Left ventricle myocardium inferior (tissue), 1 donor: Measurements from ENCODE around the gene CSMD2. TPM values are rescaled to one million over a fixed set of nuclear protein-coding genes. Genes with fewer than 3 reads are reported as not detected.
A peak's percentile ranks its signal among the peaks of the same experiment; 100 is the strongest.

ENCODE experiments used
- DNase-seq: peaks from one replicate; pipeline ENCODE4 v3.0.0-alpha.2; 2020
- H3K27ac ChIP-seq: fragments of 200-600 bp; replicated peaks from 2 replicates; pipeline ENCODE4 v1.8.0; 2021
- H3K27me3 ChIP-seq: fragments of 200-600 bp; 2 replicates; pipeline ENCODE4 v1.8.0; 2021; ENCODE audit warnings: low read depth
- H3K36me3 ChIP-seq: fragments of 200-600 bp; 2 replicates; pipeline ENCODE4 v1.8.0; 2021
- H3K4me1 ChIP-seq: fragments of 200-600 bp; 2 replicates; pipeline ENCODE4 v1.8.0; 2021
- H3K4me3 ChIP-seq: fragments of 200-600 bp; 2 replicates; pipeline ENCODE4 v1.8.0; 2021; ENCODE audit warnings: mild to moderate bottlenecking, moderate library complexity
- H3K9me3 ChIP-seq: fragments of 200-600 bp; replicated peaks from 2 replicates; pipeline ENCODE4 v1.8.0; 2021
- CTCF ChIP-seq: fragments of 200-600 bp; IDR thresholded peaks from 2 replicates; pipeline ENCODE4 v1.8.0; 2021; ENCODE audit warnings: antibody characterized with exemption, mild to moderate bottlenecking, borderline replicate concordance
- intact Hi-C: fragments of 100-400 bp; cut with micrococcal nuclease; formaldehyde crosslinking; loops from one replicate; pipeline ENCODE4 v1.11.0; 2022
- total RNA-seq: library from RNA; stranded (reverse); fragmentation: NEBNext Ultra II Directional; extraction: Animal tissue kit (Norgen Biotek cat#: 25700); gene quantifications from one replicate; pipeline ENCODE4 v1.2.1, GENCODE V29; 2021
- donor health status: DM: no; HTN: yes; CAD: no; lungs with severe emphysema.

Gene CSMD2
- total RNA-seq, 1 donor from 2014 or later, result 0.14 TPM

GRCh38 chr1:34122080-34122932, 42.7 kb downstream of the CSMD2 start:
- no peaks in the 10 kb centered on the region for H3K4me1 ChIP-seq
- peaks cover 40% of the 10 kb centered on the region for H3K27me3 ChIP-seq
- H3K4me3 ChIP-seq, result no peak overlapping the region
- no peak for DNase-seq
- no peaks in the 10 kb centered on the region for H3K36me3 ChIP-seq
- TF ChIP-seq CTCF, result no peak
- H3K27ac ChIP-seq, result no peak overlapping the region
- intact Hi-C loops, result no loop called here
- H3K9me3 ChIP-seq, result peaks cover 19% of the 10 kb centered on the region

- Histone ChIP-seq H3K9me3 (peaks cover 52% of the 10 kb centered on the region), H3K4me1 (no peaks in the 10 kb centered on the region), H3K36me3 (no peaks in the 10 kb centered on the region), H3K27me3 (no peaks in the 10 kb centered on the region), H3K27ac (no peak overlapping the region), H3K4me3 (no peak overlapping the region)
- intact Hi-C loops, result no loop called here
- DNase-seq, result no peak
- TF ChIP-seq CTCF, result no peak
Observed at GRCh38 chr1:34115233-34115632, 49.8 kb downstream of the CSMD2 start.

- intact Hi-C loops, result no loop called here
- no peaks in the 10 kb centered on the region for H3K4me1 ChIP-seq
- no peaks in the 10 kb centered on the region for H3K36me3 ChIP-seq
Observed at GRCh38 chr1:34113887-34114286, 51.1 kb downstream of the CSMD2 start.

GRCh38 chr1:34113362-34113761, 51.7 kb downstream of the CSMD2 start:
- no peak for DNase-seq
- Histone ChIP-seq H3K36me3 (no peaks in the 10 kb centered on the region), H3K27me3 (peaks cover 6% of the 10 kb centered on the region), H3K4me1 (no peaks in the 10 kb centered on the region), H3K27ac (no peak overlapping the region), H3K9me3 (peaks cover 41% of the 10 kb centered on the region), H3K4me3 (no peak overlapping the region)
- intact Hi-C loops, result no loop called here
- TF ChIP-seq CTCF, result no peak

More at GRCh38 chr1:34113887-34114286, 51.1 kb downstream of the CSMD2 start:
- peaks cover 46% of the 10 kb centered on the region for H3K9me3 ChIP-seq
- H3K27me3 ChIP-seq, result peaks cover under 1% of the 10 kb centered on the region
- peak; percentile 50 for TF ChIP-seq CTCF
- H3K4me3 ChIP-seq, result no peak overlapping the region
- no peak overlapping the region for H3K27ac ChIP-seq
- DNase-seq, result no peak

GRCh38 chr1:34108711-34109110, 56.3 kb downstream of the CSMD2 start:
- peaks cover 51% of the 10 kb centered on the region for H3K27me3 ChIP-seq
- intact Hi-C loops, result no loop called here
- no peak for TF ChIP-seq CTCF
- peaks cover under 1% of the 10 kb centered on the region for H3K9me3 ChIP-seq
- no peaks in the 10 kb centered on the region for H3K36me3 ChIP-seq
- DNase-seq, result no peak
- no peaks in the 10 kb centered on the region for H3K4me1 ChIP-seq
- H3K4me3 ChIP-seq, result no peak overlapping the region
- no peak overlapping the region for H3K27ac ChIP-seq
